Fibroblast of lung (primary cell): ENCODE results near the gene FBXL13.

Source experiments
- CTCF ChIP-seq, 2 donors: IDR thresholded peaks in 1 of 2; conservative IDR thresholded peaks in 1 of 2; 1 replicate in 1 of 2; 2 replicates in 1 of 2; pipeline ENCODE4 v1.5.1; 2011 to 2012; ENCODE audit warnings: low read length in 2 of 2, control low read depth in 1 of 2, inconsistent platforms in 1 of 2, low read depth in 1 of 2, mild to moderate bottlenecking in 1 of 2
- EZH2 ChIP-seq: IDR thresholded peaks from 2 replicates; pipeline ENCODE4 v1.5.1; 2012; ENCODE audit warnings: low read length, control low read depth, mild to moderate bottlenecking; ENCODE audit errors: missing control alignments

DNA sequence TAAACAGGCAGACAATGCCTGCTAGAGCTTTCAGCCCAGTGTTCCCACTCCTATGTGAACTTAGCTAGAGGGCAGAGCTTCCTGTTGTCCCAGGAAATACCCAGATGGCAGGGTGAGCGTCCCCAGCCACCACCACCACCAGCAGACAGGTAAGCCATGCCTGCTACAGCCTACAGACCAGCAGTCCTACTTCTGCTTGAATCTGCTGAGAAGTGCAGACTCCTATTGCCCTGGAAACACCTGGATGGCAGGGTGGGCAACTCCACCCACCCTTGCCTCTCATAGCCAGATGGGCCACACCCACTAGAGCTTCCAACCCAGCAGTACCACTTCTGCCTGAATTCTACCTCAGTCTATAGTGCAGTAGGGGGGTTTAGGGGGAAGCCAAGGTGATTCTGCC, 64.4 kb downstream of the FBXL13 start:
- TF ChIP-seq CTCF (conservative IDR thresholded peaks at IDR 0.05 in 1 of 2, IDR thresholded peaks at IDR 0.05 in 1 of 2; ENCODE audit: low read depth in 1 of 2, low read length in 2 of 2) (no peak), EZH2 (no peak)
